Amniotic epithelial cell (primary cell): ENCODE data around the gene AMPD3.
A peak's percentile ranks its signal among the peaks of the same experiment; 100 is the strongest.
"Not testable (repeated sequence)": the region's sequence is repeated elsewhere in the genome, so short reads cannot be mapped to it uniquely, and the experiment has no call there.

Experiments
- DNase-seq: peaks from one replicate; pipeline ENCODE4 v3.0.0-alpha.2; 2010; ENCODE audit warnings: low read depth

The AMPD3 gene

DNA sequence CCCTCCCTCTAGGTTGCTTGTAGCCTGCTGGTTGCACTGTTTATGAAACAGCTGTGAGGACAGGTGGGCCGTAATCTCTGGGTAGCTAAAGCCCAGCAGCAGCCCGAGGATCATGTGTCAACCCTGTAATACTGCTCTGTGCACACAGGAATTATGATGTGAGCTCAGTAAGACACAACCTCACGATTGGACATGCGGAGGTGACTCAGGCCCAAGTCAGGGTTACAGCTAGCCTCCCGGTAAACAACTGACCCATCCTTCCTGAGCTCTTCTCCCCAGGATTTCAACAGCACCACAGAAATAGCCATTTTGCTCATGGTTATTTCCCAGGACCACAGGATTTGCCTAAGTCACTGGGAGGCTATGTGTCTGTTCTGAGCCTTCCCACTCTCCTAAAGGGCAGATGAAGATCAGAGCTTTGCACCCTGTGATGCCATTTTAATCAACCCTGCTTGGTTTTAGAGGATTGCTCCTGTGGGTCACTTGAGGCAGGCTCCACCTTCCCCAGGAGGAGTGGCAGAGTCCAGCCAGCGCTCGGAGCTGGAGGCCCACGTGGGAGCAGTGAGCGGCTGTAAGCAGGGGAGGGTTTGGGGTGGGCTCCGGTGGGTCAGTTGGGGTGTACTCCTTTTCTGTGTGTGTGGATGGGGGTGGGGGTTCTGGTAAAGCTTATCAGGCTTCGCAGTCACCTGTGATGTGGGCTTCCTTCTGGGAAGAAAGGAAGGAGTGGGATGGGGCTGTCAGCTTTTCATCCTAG, at the start of gene AMPD3:
Gene AMPD3 (plus strand): TSS at position 387 of the 754 bp plus-strand sequence. CDS start 6,256 bp downstream, outside the sequence.
- peak; percentile 99 for DNase-seq

DNA sequence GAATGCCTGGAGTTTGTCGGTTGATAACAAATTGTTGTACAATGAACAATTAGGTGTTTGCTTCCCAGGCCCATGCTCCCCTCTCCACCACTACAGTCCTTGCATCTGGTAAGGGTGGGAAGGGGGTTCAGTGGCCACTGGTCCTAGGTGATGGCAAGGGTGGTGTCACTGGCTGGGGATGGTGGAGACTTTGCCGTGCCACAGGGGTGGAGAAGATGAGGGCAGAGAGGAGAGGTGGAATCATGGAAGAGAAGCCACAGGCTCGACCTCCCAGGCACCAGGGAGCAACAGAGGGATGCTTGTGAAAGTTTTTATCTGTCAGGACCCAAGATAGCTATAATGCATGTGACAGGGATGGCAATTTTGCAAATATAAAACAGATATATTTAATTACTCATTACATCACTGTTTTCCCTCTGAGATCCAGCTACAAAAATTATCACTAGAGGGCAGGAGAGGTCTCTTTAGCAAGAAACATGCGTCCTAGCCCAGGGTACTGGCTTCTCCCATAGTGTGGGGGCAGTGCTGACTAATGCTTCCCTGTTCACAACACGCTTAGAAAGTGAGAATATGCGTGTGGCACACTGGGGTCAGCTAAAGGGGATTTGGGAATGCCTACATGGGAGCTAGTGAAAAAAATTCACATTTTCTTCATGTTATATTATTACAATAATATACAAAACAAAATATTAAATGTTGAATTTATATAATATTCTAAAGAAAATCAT, 49.0 kb upstream of the AMPD3 start:
- DNase-seq, result peak; percentile 88

DNA sequence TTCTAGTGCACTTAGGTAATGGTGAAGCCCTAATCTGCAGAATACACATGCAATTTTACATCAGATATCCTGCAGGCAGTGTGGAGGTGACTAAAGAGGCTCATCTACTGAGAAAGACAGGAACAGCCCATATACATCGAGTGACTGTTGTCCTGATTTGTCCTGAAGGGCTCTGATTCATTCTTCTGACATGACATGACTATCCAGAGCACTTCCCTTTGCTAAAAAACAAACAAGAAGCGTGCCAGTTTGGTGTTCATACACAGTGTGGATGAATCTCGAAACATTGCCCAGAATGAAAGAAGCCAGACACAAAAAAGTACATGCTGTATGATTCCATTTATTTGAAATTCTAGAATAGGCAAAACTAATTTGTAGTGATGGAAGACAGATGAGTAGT, 48.0 kb upstream of the AMPD3 start:
- peak; percentile 25 for DNase-seq

DNA sequence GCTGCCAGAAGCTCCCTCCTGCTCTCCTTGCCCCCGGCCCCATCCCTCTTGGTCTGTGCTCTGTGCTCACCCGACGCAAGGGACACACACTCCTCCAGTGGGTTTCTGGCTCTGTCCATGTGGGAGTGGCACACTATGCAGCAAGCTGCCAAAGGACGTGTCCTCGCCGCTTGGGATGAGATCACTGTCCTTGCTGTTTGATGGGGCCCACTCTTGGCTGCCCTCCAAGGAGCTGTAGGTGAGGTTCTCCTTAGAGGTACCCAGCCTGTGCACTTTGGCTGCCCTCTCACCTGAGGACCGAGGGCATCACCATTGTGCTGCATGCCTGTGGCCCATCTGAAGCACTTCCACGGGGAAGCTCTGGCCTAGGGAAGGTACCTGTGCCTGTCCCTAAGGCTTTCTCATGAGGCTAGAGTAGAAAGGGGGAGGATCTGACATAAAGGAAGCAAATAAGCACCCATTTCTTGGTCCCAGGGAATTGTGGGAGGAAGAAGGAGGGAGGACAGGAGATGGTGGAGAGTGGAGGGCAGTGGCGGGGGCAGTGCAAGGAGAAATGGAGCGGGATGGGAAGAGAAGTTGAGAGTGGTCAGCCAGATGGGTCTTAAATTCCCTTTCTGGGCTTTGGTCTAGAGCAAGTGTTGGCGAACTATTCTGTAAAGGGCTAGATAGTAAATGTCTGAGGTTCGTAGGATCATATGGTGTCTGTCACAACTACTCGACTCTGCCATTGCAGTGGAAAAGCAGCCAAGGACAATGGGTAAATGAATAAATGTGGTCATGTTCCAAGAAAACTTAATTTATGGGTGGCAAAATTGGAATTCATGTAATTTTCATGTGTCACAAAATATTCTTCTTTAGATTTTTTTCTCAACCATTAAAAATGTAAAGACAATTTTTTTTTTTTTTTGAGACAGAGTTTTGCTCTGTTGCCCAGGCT, 47.0 kb upstream of the AMPD3 start:
- DNase-seq, result no peak

DNA sequence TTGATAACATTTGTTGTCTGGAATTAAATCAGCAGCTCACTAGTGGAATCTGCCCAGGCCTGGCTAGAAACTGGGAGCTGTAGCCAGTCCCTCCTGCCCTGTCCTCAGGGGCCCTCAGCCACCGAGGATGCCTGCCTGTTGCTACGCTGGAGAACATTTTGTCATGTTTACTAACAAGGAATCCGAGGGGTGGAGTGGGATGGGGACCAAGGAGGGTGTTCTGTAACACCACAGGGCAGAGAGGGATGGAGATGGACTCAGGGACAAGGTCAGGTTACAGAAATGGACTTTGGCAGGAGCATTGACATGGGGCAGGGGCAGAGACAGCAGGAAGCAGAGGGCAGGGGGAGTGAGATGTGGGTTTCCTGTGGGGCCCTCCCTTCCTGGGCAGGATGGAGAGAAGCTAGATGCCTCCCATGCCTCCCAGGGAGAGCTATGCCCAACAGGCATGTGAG, 45.8 kb upstream of the AMPD3 start:
- no peak for DNase-seq

DNA sequence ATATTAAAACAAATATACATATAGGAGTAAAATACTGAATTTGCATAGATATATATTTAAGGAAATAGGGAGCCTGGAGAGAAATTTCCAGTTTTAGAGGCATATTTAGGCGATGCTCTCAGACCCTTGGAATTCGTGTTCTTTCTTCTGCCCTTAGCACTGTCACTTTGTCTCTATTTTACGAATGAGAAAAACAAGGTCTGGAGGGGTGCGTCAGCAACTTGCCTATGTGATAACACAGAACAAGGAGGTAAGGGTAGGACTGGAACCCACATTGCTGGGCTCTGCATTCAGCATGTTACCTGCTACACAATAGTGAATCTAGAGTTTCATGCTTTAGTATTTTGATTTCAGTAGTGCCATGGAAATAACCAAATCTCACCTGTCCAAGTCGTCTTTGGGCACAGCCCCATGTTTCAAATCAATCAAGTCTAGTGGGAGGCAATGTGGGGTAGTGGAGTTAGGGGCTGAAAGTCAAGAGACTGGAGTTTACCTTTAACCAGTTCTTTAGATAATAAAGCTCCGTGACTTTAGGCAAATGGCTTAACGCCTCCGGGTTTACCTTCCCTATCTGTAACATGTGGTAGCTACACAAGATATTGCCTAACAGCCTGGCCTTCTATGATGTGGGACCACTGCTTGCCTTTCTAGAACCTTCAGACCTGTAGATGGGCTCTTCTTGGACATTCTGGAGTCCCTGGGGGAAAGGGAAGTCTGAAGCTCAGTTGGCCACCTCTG, 44.8 kb upstream of the AMPD3 start:
- no peak for DNase-seq

DNA sequence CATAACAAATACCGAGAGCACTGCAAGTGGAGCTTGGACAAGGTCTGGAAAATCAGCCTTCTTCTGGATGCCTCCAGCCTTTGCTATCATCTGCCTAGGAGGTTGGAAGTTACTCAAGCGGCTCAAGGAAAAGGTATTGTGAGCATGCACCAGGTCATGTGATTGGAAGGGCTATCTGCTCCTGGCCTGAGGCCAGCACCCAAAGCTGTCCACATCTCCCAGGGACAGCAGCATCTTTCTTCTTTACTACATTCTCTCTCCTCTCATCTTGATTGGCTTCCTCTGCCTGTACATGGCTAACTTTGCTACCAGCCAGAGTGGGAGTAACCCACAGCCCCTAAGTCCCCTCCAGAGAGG, 44.2 kb upstream of the AMPD3 start:
- DNase-seq, result peak; percentile 16

DNA sequence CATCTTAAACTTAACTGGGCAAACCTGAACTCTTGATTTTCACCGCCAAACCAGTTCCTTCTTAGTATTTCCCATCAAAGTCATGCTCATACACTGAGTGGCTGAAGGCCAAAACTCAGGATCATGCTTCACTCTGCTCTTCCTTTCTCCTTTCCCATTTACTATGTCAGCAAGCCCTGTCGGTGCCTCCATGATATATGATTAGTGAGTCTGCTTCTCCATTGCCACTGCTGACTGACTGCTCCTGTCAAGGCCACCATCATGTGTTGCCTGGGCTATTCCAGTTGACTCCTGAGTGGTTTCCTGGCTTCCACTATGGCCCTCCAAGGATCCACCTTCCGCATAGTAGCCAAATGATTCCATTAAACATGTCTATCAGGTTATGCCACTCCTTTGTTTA, 42.8 kb upstream of the AMPD3 start:
- no peak for DNase-seq

DNA sequence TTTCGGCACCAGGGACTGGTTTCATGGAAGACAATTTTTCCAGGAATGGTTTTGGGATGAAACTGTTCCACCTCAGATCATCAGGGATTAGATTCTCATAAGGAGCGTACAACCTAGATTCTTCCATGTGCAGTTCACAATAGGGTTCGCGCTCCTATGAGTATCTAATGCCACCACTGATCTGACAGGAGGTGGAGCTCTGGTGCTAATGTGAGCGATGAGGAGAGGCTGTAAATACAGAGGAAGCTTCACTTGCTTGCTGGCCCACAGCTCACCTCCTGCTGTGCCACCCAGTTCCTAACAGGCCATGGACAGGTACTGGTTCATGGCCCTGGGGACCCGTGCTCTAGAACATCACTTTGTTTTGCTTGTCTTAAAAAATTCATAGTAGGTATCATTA, 41.8 kb upstream of the AMPD3 start:
- peak; percentile 38 for DNase-seq

DNA sequence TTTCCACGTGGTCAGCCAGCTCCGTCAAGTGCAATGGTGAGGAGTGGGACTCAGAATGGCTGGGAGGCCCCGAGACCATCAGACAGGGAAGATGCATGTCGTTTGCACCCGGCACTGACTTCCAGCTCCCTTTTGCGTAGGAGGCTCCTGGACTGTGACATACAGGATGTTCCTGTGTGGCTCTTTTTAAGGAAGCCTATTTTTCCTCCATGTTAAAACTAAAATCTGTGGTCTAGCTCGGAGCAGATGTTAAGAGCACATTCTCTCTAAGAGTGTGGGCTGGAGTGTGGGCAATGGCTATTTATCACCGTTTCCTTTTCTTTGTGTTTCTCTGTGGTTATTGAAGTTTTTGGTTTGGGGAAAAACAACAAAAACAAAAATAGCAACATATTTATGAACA, 40.9 kb upstream of the AMPD3 start:
- DNase-seq, result no peak

DNA sequence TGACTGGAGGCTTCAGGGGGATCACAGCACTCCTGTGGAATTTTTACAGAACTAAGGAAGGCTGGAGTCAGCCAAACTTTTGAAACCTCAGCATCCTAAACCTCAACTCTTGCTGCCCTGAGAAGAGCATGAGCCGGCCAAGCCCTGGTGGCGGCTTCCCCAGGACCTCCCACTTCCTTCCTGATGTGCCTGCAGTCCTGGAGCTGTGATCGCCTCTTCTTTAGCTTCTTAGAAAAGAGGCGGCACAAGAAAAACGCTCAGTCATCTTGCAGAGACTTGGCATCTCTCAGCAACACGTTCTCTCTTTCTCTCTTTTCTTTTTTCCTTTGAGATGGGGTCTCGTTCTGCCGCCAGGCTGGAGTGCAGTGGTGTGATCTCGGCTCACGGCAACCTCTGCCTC, 40.4 kb upstream of the AMPD3 start:
- no peak for DNase-seq

DNA sequence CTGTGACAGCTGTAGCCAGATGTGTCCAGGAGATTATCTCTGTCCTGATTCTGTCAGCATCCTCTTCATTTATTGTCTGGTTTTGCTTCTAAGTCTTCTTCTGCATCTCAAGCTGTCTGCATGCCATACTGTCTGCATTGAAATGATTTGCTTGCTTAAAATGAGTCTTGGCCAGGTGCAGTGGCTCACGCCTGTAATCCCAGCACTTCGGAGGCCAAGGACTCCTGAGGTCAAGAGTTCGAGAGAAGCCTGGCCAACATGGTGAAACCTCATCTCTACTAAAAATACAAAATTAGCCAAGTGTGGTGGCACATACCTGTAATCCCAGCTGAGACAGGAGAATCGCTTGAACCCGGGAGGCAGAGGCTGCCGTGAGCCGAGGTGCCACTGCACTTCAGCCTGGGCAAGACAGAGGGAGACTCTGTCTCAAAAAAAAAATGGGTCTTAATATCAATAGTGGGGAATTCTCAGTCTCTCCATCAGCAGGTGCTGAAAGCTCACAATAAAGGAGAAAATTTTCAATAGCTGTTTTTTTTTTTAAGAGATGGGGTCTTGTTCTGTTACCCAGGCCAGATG, 39.2 kb upstream of the AMPD3 start:
- no peak for DNase-seq

DNA sequence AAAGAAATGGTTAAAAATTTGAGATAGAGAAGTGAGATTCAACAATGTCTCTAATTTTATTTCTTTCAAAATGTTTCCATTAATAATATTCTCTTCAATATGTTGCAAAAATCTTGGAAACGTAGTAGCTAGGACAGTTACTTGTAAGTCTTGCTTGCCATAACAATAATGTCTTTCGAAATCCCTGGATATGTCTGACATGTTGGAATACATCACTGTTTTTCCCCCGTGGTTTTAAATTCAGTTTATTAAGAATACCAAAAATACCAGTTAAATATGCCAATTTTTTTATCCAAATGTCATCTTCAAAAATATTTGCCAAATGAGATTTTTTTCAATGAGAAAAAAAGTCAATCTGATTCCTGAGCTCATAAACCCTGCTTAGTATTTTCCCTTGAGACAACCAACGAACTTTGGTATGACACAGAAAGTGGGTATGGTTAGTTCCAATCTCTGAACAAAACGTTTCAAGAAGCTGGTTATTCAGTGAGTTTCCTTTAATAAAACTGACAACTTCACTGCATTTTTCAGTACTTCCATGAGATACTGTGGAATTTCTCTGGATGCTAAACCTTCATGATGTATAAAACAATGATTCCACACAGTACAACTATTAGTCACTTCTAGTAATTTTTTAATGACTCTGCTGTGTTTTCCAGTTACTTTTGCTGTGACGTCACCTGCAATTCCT, 36.7 kb upstream of the AMPD3 start:
- DNase-seq, result no peak

DNA sequence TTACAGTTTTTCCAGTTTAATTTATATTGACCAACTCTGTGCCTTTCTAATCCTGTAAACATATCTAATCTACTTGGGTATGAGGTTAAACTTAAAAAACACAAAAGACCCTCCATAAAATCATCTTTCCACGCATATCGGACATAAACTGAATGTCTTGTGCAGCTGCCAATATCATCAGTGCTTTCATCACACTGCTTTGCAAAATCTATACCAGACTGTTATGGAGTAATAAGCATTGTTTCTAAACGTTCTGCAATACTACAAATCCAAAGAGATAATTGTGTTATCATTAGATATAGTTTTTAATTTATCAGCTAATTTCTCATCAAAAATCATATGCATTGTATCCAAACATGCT, 36.1 kb upstream of the AMPD3 start:
- DNase-seq, result no peak

DNA sequence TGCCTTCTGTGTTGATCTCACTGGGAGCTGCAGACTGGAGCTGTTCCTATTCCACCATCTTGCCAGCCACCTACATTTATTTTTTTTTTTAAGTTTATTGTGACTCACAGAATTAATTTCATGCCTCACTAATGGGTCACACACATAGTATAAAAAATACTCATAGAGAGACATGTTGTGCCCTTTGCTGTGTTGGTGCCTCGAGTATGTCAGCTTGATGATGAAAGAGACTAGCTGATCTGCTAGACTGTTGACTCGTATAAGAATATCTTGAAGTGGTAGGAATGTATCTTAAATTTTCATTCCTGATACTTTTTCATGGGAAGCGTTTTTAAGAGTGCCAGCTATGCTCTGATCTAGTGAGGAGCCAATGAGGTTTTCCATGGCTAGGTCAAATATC, 28.6 kb upstream of the AMPD3 start:
- no peak for DNase-seq

DNA sequence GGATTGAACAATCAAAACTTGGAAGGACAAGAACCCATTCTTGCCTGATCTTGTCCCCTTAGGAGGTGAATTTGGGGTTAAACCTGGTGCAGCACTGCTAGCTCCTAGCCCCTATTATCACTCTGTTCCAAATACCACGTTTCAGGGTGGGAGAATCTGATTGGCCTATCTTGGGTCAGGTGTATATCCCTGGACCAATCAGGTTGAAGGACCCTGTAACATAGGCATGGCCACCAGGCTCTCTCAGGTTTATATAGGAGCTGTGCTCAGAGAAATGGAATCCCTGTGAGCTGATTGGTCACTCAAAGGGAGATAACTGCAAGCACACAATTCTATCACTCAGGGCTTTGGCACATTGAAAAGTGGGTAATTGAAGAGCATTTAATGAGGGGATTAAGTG, 26.6 kb upstream of the AMPD3 start:
- DNase-seq, result no peak

DNA sequence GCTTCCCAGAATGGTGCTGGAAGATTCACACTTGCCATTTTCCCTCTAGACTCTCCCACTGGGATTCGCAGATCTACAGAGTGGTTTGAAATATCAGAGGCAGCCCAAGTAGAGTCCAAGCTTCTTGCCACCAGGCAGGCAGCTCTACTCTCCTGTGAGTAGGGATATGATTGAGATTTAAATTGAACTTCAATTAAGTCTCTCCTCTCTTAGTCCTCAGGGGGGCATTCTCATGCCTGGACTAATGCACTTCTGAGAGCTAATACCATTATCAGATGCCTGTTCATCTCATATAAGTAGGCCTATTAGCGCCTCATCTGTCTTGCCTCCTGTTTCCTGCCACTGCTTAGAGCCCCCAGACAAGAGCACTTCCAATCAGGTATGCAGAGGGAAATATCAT, 25.5 kb upstream of the AMPD3 start:
- DNase-seq, result no peak

DNA sequence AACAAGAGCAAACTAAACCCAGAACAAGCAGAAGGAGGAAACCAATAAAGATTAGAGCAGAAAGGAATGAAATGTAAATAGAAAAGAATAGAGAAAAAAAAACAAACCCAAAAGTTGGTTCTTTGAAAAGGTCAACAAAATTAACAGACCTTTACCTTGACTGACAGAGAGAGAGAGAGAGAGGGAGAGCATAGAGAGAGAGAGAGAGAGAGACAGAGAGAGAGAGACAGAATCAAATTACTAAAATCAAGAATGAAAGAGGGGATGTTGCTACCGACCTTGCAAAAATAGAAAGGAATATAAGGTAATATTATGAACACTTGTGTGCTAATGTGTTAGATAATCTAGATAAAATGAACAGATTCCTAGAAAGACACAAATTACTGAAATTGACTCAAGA, 22.6 kb upstream of the AMPD3 start:
- no peak for DNase-seq

DNA sequence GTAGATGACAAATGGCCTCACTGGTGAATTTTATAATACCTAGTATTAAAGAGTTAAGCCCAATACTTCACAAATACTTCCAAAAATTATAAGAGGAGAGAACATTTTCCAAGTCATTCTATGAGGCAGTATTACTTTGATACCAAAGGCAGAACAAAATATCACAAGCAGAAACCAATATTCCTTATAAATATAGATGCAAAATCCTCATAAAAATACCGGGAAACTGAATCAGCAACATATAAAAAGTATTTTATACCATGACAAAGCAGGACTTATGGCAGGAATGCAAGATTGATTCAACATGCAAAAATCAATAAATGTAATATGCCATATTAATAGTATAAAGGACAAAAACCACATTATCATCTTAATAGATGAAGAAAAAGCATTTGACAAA, 22.1 kb upstream of the AMPD3 start:
- no peak for DNase-seq

DNA sequence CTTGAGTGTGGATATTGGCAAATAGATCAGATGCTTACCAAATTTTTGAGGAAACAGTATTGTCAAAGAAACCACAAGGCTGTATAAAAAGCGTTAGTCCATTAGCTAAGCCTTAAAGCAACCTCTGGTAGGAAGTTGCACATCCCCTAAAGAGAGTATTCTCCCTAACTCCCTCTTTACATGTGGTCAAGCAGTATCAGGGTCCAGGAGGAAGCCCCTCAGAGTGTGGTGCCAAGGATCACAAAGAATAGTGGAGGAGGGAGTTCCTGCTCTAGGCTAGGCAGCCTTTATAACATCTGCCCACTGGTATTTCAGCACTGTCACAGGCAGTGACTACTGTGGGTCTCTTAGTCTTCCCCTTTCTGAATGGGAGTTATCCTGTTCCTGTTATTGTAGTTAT, 18.8 kb upstream of the AMPD3 start:
- DNase-seq, result no peak

DNA sequence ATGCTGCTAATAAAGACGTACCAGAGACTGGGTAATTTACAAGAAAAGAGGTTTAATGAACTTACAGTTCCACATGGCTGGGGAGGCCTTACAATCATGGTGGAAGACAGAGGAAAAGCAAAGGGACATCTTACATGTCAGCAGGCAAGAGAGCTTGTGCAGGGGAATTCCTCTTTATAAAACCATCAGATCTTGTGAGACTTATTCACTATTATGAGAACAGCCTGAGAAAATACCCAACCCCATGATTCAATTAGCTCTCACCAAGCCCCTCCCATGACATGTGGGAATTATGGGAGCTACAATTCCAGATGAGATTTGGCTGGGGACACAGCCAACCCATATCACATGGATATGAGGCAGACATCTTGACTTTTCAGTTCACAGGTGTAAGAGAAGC, 18.4 kb upstream of the AMPD3 start:
- DNase-seq, result not testable (repeated sequence)
